ENCODE results near the gene INPP5A.
"Not testable (repeated sequence)": the region's sequence is repeated elsewhere in the genome, so short reads cannot be mapped to it uniquely, and the experiment has no call there.

DNA sequence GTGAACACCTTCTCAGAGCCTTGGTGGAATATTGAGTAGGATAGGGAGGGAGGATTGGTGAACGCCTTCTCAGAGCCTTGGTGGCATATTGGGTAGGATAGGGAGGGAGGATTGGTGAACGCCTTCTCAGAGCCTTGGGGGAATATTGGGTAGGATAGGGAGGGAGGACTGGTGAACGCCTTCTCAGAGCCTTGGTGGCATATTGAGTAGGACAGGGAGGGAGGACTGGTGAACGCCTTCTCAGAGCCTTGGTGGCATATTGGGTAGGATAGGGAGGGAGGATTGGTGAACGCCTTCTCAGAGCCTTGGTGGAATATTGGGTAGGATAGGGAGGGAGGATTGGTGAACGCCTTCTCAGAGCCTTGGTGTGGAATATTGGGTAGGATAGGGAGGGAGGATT lies 15.0 kb downstream of the INPP5A start:
- TF ChIP-seq EP300, CTCF, POLR2AphosphoS5, POLR2A (IDR thresholded peaks at IDR 0.05): not testable (repeated sequence)

All from sigmoid colon (tissue), 4 donors.